ENCODE data around the gene TEAD4. TPM values are rescaled to one million over a fixed set of nuclear protein-coding genes. Genes with fewer than 3 reads are reported as not detected.

Gene TEAD4
- polyA plus RNA-seq, 12 donors: 39.9 to 122 (median 83.1) TPM; not detected in 1

DNA sequence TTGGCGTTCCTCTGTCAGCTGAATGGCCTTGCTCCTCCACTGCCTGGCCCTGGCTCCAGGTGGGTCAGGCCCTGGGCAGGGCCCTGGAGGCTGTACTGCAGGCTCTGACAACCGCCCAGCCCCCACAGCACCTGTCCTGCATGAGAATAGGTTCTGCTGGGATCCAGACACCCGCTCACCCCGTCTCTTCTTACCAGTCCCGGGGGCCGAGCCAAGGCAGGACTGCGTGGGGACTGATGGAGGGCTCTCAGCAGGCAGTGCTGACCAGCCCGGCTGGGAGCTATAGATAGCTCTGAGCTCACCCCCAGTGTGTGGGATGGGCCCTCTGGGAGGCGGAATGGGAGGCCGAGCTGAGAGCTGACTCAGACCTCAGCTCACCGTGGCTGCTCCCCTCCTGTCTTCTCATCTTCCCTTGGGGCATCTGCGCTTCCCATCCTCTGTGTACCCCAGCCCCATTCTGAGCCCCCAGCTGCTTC is 39.6 kb downstream of the TEAD4 start:
- peak; percentile 34 for DNase-seq

DNA sequence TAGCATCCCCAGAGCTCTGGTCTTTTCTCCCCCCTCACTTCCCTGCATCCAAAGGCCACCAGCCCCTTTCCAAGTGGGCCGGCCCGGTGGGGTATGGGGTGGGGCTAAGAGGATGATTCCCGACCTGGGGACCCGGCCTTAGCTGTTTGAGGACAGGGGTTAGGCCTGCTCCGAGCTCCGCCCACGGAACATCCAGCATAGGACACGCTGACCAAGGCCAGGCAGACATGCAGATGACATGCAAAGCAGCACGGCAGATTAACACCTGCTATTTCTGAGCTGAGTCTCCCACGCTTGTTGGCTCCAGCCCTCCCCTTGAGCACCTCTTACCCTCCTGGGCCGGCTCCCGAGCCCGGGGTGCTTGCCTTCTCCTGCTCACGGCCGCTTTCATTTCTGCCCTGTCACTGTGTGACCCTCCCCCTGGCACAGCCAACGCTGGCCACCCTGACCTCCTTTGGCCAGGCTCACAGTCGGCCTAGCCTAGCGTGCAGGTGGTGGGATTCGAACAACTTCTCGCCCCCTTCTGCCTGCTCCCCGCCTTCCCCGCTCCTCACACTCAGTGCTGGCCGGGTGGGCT is 40.2 kb downstream of the TEAD4 start:
- no peak for DNase-seq

DNA sequence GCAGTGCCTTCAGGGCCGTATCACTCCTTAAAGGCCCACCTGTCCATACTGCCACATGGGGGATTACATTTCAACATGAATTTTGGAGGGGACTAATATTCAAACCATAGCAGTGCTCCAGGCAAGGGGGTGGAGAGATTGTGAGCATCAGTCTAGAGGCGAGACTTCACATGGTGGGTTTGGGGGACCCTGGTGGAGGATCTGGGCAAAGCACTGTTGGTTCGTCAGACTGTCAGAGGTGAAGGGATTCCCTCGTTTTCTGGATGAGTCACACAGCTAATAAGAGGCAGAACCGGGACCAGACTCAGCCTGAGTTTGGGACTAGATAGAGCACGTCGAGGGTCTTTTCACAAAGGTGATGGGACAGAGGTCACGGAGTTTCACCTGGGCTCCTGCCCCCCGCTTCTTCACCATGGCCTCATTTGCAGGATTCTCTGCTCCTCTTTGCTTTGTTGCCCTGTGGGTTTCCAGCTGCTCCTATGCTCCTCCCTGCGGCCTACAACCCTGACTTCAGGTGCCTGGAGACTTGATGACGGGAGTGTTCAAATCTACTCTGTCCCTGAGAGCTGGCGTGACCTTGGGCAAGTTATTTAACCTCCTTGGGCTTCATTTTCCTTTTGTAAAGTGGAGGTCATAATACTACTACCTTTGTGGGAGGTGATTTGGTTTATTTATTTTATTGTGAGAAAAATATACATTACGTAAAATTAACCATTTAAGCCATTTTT is 41.5 kb downstream of the TEAD4 start:
- DNase-seq: no peak

DNA sequence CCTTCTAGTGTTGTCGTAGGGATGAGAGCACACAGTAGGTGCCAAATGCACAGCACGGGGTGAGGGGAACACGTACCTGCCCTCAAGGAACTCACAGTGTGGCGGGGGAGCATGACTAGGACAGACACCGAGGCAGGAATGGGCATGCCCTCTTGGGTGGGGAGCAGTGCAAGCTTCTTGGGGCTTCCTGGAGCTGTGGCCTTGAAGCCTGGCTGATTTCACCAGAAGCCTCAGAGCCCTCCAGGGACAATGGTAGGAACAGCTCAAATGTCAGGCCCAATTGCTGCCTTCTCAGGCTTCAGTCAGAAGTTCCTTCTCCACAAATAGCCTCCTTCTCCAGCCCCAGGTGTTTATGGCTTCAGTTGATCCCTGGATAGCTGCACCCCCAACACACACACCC is 43.4 kb downstream of the TEAD4 start:
- DNase-seq: no peak

DNA sequence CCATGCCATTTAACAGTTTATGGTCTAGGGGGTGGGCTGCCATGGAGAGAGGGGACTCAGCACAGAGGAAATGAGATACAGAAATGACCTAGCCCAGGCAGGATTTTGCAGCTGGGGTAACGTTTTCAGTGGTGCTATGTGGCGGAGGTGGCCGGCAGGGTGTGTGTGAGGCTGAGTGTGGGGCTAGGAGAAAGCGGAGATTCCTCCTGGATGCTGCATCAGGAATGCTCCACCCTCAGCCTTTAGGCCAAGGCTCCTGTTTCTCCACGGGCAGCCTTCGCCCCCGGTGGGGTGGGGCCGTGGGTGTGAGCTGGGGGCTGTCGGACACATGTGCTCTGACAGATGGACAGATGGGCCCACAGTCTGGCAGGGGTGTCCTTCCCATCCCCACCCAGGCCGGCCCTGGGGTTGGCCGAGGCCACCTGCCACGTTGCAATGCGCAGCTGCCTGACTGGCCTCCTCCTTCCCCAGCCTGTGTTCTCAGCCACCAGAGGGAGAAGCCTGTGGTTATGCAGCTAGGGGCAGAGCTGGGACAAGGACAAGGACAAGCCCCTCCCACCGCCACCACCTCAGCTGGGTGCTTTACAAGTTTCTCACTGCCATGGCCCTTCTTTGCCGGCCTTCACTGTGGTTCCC is 44.3 kb downstream of the TEAD4 start:
- DNase-seq: peak; percentile 35

DNA sequence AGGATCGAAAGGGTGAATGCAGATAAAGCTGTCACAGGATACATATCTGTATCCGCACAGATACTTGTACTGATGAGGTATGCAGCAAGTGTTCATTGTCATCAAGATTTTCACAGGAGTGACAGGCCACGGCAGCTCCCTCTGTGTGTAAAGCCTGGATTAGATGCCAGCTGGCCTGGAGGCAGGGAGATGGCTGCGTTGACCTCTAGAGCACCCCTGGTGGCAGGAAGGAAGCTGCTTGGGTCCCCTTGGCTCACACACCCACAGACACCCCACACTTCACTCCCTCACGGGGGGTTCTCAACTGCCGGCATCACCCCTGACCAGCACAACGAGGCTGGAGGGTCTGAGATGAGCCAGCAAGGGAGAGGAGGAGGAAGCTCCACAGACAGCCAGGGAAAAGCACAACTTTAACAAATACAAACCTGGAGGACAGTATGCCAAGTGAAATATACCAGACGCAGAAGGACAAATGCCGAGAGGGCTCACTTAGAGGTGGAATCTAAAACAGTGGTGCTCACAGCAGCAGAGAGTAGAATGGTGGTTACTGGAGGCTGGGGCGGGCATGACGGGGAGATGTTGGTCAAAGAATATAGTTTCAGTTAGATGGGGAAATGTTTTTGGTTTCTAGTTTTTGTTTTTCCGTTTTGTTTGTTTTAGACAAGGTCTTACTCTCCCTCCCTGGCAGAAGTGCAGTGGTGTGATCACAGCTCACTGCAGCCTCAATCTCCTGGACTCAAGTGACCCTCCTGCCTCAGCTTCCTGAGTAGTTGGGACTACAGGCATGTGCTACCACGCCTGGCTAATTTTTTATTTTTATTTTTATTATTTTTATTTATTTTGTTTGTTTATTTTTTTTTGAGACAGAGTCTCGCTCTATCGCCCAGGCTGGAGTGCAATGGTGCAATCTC is 45.7 kb downstream of the TEAD4 start:
- no peak for DNase-seq

DNA sequence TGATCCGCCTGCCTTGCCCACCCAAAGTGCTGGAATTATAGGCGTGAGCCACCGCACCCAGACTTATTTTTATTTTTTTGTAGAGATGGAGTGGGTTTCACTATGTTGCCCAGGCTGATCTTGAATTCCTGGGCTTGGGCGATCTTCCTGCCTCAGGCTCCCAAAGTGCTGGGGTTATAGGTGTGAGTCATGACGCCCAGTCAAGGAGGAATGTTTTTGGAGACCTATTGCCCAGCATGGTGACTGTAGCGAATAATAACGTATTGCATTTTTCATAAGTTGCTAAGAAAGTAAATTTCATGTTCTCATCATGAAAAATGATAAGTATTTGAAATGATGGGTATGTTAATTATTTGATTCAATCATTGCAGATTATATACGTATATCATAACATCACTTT is 46.5 kb downstream of the TEAD4 start:
- no peak for DNase-seq

DNA sequence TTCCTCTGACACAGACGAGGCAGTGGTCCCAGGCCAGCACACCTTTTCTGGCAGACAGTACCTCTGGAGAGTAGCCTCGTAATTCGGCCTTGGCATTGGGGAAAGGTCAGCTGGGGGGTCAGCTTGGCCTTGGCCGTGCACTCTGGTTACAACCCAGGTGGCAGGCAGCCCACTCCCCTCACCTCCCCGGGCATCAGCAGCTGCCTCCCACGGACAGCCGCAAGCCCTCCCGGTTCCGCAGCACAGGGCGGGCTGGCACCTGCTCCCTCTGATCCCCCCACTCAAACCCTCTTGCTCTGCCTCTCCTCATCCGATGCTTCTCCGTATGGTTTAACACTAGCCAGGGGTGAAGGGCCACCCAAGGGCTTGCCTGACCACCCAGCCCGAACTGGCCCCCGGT is 50.6 kb downstream of the TEAD4 start:
- DNase-seq: no peak

DNA sequence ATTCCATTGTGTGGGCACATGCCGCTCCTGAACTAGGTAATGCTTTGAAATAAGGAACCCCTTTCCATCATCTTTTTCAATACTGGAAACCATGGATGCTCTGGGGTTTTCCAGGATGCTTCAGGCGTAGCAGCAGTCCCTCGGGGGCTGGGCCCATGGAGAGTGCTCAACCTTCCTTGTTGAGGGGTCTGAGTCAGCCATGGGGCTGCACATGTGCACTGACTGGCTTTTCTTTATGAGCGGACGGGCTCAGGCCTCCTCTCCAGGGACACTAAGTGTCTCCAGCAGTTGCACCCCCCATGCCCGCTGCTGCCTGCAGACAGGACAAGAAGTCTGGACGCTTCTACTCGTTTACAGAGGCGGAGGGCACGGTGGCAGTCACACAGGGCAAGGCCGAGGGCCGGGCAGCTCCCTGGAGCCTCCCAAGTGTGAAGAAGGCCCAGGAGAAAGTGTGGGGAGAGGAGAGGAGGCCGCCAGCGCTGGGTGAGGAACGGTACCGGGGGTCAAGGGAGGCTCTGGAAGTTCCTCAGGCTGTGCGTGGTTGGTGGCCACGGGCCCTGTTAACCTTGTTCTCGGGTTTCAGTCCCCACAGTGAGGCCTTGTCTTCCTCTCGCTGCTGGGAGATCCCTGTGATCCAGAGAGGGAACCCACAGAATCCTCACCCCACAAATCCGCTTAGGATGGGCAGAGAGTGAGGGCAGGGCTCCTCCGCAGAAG is 51.2 kb downstream of the TEAD4 start:
- no peak for DNase-seq

DNA sequence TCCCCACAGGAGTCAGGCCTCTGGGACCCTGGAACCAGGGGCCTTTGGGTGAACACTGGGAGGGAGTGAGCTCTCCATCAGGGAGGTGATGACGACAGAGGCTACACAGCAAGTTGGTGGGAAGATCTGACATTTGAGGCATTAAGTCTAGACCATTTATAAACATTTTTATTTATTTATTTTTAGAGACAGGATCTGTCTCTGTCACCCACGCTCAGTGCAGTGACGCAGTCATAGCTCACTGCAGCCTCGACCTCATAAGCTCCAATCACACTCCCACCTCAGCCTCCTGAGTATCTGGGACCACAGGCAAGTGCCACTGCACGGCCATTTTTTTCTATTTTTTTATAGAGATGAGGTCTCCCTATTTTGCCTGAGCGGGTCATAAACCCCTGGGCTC is 53.6 kb downstream of the TEAD4 start:
- DNase-seq: no peak

DNA sequence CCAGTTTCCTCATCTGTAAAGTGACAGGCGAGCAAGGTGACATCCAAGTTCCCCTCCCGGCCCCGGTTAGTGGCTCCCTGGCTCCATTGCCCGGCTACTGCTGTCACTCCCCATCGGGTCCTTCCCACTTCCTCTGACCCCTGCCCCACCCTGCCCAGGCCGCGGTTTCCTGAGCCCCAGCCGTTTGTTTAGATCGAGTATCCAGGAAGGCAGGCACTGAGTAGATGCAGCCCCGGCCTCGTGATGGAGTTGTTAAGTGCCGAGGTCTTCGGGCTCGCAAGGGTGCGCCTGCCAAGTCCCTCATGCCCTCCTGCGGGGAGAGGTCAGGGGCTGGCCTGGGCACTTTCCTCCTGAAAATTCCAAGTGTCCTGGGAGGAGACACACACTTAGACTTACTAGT is 55.4 kb downstream of the TEAD4 start:
- no peak for DNase-seq

DNA sequence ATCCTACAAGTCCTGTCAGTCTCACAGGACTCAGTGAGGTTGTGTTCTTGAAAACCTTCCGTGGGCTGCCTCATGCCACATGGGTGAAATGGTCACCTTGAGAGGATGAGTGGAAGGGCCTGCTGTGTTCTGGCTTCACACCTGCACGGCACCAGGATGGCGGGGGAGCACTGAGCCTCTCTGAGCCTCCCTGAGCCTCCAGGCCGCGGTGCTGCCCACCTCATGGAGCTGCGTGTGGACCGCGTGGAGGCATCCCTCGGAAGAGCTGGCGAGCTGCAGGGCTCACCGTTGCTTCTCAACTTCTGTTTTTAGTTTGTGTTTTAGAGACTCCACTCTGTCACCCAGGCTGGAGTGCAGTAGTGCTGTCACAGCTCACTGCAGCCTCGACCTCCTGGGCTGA is 56.2 kb downstream of the TEAD4 start:
- DNase-seq: no peak

DNA sequence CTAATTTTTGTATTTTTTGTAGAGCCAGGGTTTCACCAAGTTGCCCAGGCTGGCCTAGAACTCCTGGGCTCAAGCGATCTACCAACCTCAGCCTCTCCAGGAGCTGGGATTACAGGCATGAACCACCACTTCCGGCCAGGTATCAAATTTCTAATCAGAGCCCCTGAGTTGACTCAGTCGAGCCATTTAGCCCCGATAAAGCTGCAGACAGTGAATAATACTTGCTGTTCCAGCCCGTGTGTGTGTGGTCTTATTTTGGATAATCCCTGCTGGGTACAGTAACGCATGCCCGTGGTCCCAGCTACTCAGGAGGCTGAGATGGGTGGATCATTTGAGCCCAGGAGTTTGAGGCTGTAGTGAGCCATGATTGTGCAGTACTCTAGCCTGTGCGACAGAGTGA is 57.0 kb downstream of the TEAD4 start:
- DNase-seq: no peak

DNA sequence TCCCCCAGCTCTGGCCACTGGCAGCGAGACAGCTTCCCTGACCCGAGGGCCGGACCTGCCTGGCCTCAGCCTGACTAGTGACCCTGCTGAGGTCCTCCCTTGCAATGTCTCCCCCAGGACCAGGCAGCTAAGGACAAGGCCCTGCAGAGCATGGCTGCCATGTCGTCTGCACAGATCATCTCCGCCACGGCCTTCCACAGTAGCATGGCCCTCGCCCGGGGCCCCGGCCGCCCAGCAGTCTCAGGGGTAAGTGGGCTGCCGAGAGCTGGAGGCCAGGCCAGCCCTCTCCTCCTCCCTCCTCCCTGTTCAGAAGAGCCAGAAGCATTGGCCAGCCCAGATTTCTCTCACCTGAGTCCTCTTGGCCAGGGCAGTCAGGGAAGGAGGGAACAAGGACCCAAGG is 58.1 kb downstream of the TEAD4 start:
- no peak for DNase-seq

DNA sequence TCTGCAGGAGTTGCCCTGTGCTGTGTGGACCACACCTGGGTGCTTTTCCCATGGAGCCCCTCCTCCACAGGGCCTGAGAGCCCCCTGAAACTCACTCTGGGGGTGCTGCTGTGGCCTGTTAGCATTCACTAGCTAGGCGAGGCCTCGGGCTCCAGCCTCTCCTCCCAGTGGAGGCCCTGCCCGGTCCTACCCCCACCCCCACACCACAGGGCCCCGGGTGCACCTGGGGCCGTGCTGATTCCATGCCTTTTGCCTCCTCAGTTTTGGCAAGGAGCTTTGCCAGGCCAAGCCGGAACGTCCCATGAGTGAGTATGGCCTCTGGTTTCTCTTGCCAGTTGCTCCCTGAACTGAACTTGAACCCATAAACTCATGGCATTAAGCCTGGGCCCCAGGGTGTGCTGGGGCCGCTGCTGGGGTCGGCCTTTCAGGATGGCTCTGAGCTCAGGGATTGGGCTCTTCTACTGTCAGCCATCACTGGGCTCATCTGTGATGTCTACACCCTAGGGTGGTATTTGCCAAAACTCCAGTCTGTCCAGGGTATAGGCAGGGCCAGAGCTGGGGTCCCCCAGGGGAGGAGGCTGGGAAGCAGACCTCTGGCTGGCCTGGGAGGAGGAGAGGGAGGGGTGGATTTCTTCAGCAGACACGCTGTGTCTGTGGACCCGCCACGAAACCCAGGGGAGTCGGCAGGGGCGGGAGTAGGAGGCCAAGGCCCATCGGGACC is 59.2 kb downstream of the TEAD4 start:
- DNase-seq: no peak

DNA sequence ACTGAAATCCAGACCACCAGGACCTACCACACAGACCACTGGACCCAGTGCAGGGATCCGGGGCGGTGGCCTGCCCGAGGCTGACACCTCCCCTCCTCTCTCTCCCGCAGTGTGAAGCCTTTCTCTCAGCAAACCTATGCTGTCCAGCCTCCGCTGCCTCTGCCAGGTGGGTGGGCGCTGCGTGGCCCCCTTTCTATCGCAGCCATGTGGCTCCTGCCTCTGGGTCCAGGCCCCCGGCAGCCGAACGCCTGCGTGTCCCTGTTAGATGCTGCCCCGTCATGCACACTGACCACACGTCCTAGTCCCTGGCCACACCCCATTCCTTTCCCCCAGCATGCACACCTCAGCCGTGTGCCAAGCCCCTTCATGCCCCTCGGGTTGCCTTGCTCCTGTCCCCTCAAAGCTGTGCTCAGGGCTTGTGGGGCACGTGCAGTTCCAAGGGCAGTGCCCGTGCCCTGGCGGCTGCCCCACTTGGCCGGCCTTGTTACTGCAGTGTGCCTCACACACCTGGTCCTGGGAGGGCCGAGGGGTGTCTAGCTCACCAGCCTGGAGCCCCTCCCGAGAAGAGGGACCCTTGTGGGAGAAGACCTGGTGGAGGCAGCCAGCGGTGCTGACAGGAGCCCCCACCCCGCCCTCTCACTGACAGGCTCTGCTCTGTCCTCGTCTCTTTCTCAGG is 59.9 kb downstream of the TEAD4 start:
- DNase-seq: no peak

DNA sequence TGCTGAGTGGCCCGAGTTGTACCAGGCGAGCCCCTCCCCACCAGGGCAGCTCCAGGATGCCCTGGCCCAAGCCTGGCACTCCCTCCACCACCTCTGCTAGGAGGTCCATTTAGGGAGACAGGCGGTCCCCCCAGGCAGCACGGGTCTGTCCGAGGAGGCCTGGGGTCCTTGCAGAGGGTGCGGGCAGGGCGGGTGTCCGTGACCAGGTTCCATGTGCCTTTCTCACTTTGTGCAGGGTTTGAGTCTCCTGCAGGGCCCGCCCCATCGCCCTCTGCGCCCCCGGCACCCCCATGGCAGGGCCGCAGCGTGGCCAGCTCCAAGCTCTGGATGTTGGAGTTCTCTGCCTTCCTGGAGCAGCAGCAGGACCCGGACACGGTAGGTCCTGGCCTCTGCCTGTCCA is 61.2 kb downstream of the TEAD4 start:
- no peak for DNase-seq

DNA sequence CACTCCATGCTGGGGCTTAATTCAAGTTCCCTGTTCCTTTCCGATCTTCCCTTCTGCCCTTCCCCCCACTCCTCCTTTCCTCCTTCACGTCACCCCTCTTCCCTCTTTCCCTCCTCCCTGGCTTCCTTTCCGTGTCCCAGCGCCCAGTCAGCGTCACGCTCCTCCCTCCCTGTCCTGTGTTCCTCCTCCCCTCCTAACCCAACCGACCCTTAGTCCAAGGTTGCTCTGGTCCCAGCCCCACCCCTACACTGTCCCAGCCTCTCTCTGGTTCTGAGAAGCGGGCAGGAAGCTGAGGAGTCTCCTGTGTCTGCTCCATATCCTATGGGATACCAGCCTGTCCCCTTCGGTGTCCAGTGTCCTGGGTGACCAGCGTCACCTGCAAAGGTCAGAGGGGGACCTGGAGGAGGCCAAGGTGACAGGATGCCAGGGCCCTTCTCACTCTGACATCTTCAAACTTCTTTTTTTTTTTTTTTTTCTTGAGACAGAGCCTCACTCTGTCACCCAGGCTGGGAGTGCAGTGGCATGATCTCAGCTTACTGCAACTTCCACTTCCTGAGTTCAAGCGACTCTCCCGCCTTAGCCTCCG is 61.7 kb downstream of the TEAD4 start:
- no peak for DNase-seq

DNA sequence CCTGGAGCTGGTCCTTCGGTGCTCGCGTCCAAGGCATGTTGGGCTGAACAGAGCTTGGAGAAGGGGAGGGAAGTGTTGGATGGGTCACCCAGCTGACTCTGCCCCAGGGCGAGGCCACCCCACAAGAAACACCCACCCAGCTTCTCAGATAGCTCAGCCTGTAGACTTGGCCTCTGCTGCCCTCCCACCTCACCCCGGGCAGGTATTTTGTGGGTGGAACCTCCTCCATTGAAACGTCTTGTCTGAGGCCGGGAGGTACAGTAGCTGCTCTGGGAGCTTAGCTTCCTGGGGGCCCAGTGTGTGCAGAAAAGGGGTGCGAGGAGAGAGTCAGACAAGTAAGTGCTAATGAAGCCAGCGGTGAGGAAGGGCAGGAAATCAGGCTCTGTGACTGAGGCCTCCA is 63.2 kb downstream of the TEAD4 start:
- no peak for DNase-seq

DNA sequence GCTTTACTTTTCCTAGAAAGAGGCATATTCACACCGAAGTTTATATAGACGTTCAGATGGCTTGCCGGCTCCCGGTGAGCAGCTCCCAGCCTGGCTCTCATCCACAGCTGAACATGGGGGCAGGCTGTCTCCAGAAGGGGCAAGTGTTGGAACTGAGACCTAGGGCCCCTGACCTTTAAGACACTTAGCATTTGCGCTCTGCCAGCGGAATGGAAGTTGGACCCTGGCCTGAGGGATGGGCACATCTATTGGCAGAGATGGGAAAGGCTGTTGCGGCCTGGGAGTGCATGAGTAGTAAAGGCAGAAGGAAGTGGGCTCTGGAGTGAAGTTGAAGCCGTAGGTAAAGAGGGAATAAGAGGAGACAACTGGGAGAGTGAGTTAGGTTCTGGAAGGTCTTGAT is 63.8 kb downstream of the TEAD4 start:
- DNase-seq: no peak
